Glutamatergic neuron (in vitro differentiated cells): ENCODE data around the gene RBM26. TPM values are rescaled to one million over a fixed set of nuclear protein-coding genes. Genes with fewer than 3 reads are reported as not detected.
A peak's percentile ranks its signal among the peaks of the same experiment; 100 is the strongest.

Experiments
- DNase-seq: peaks from one replicate; pipeline ENCODE4 v3.0.0; 2022
- H3K27ac Mint-ChIP-seq: one replicate; pipeline ENCODE4 v1.8.0; 2020; ENCODE audit warnings: mild to moderate bottlenecking, mixed read lengths, inconsistent platforms; ENCODE audit not compliant: unreplicated experiment
- H3K27me3 Mint-ChIP-seq: one replicate; pipeline ENCODE4 v1.8.0; 2020; ENCODE audit warnings: mild to moderate bottlenecking, moderate library complexity, mixed read lengths, inconsistent platforms; ENCODE audit not compliant: unreplicated experiment
- H3K36me3 Mint-ChIP-seq: one replicate; pipeline ENCODE4 v1.8.0; 2020; ENCODE audit warnings: mild to moderate bottlenecking, mixed read lengths, inconsistent platforms; ENCODE audit not compliant: unreplicated experiment
- H3K4me1 Mint-ChIP-seq: one replicate; pipeline ENCODE4 v1.8.0; 2020; ENCODE audit warnings: mild to moderate bottlenecking, low read depth, mixed read lengths, inconsistent platforms; ENCODE audit not compliant: unreplicated experiment
- H3K4me3 Mint-ChIP-seq: one replicate; pipeline ENCODE4 v1.8.0; 2020; ENCODE audit warnings: mild to moderate bottlenecking, mixed read lengths, inconsistent platforms; ENCODE audit not compliant: unreplicated experiment
- H3K9me3 Mint-ChIP-seq: one replicate; pipeline ENCODE4 v1.8.0; 2020; ENCODE audit warnings: mild to moderate bottlenecking, moderate library complexity, mixed read lengths, inconsistent platforms; ENCODE audit not compliant: unreplicated experiment
- total RNA-seq: library from RNA; stranded (reverse); fragmentation: NEBNext Ultra II Directional; extraction: Animal tissue kit (Norgen Biotek cat#: 25700); gene quantifications from one replicate; pipeline ENCODE4 v1.2.1, GENCODE V29; 2021; ENCODE audit not compliant: unreplicated experiment
- TF ChIP-seq, protein P1 (sequence below): fragments of 200-600 bp; sonication (generic); IDR thresholded peaks from one replicate; pipeline ENCODE4 v1.5.0; 2021; ENCODE audit not compliant: partially characterized antibody, unreplicated experiment

Gene RBM26
- total RNA-seq, 1 donor from 2014 or later: 51.4 TPM

DNA sequence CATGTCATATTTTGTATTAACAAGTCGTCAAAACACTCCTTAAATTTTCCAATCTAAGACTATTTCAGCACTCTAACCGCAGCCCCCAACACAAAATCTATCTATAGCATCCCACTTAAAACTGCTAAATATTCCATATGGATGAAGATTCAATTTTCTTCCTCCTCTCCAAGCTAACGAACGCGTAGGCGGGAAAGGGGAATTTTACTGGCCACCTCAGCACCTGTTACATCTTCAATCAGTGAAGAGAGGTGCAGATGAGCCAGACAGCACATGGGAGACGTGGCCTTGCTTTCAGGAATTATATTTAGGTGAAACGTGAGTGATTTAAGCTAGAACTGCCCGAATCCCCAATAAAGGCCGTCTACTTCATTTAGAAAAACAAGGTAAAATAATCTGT lies 1.1 kb downstream of the RBM26 start:
- H3K4me1 Mint-ChIP-seq: peaks cover 13% of the 10 kb centered on the region
- no peaks in the 10 kb centered on the region for H3K36me3 Mint-ChIP-seq
- H3K27ac Mint-ChIP-seq: no peak overlapping the region
- no peaks in the 10 kb centered on the region for H3K9me3 Mint-ChIP-seq
- peaks cover 2% of the 10 kb centered on the region for H3K27me3 Mint-ChIP-seq
- TF ChIP-seq, protein P1, sequence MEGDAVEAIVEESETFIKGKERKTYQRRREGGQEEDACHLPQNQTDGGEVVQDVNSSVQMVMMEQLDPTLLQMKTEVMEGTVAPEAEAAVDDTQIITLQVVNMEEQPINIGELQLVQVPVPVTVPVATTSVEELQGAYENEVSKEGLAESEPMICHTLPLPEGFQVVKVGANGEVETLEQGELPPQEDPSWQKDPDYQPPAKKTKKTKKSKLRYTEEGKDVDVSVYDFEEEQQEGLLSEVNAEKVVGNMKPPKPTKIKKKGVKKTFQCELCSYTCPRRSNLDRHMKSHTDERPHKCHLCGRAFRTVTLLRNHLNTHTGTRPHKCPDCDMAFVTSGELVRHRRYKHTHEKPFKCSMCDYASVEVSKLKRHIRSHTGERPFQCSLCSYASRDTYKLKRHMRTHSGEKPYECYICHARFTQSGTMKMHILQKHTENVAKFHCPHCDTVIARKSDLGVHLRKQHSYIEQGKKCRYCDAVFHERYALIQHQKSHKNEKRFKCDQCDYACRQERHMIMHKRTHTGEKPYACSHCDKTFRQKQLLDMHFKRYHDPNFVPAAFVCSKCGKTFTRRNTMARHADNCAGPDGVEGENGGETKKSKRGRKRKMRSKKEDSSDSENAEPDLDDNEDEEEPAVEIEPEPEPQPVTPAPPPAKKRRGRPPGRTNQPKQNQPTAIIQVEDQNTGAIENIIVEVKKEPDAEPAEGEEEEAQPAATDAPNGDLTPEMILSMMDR: no peak
- no peak overlapping the region for H3K4me3 Mint-ChIP-seq
- DNase-seq: no peak

DNA sequence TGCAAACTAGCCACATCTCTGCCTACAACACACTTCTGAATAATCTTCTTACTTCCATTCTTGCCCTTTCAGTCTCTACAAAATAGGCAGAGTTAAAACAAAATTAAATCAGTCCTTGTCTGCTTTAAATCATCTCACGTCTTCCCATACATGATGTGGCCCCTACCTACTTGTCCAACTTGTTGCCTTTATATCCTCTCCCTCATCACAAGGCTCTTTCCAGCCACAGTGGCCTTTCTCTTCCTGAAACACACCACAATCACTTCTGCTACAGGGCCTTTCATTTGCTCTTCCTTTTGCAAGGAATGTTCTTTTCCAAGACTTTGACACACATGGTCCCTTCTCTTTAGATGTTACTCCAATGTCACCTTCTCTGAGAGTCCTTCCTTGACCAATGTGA lies 1.7 kb downstream of the RBM26 start:
- Mint-ChIP-seq H3K9me3 (no peaks in the 10 kb centered on the region), H3K4me1 (peaks cover 13% of the 10 kb centered on the region), H3K4me3 (no peak overlapping the region), H3K27me3 (peaks cover 2% of the 10 kb centered on the region), H3K27ac (no peak overlapping the region), H3K36me3 (no peaks in the 10 kb centered on the region)
- no peak for DNase-seq
- TF ChIP-seq, protein P1: no peak

DNA sequence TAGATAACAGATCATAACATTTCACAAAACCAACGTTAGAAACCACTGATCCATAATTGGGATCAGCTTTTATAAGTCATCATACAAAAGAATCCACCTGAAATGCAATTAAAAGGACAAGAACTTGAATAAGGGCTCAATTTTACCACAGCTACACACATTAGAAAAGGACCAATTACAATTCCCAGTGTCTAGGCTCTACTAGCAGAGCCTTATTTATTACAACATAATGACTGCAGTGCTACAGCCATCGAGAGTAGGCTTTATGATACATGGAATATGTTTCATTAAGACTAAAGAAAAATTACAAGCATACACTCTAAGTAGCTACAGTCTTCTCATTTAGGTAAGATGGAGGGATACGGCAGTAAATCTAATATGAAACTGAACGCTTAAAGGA lies 2.9 kb downstream of the RBM26 start:
- peaks cover 2% of the 10 kb centered on the region for H3K27me3 Mint-ChIP-seq
- no peaks in the 10 kb centered on the region for H3K9me3 Mint-ChIP-seq
- H3K27ac Mint-ChIP-seq: no peak overlapping the region
- TF ChIP-seq, protein P1: no peak
- H3K36me3 Mint-ChIP-seq: no peaks in the 10 kb centered on the region
- no peak for DNase-seq
- H3K4me3 Mint-ChIP-seq: no peak overlapping the region
- H3K4me1 Mint-ChIP-seq: peaks cover 19% of the 10 kb centered on the region

DNA sequence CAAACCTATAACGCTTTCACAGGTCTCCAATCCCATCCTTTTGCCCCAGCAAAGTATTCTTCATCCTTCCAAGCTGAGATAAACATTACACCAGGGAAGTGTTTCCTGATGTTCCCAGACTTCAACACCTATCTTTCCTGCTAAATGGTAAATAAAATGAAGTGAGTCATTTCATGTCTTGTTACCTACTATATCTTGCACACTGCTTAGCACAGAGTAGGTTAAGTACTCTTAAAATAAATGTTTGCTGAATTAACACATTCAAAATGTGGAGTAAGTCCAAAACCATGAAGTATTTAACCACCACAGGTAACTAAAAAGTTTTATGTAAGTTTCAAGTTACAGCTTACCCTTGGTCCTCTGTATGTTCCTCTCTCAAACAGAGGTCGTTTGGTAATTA lies 3.4 kb downstream of the RBM26 start:
- peak overlapping the region; percentile 7 for H3K4me3 Mint-ChIP-seq
- DNase-seq: no peak
- peaks cover 2% of the 10 kb centered on the region for H3K27me3 Mint-ChIP-seq
- H3K27ac Mint-ChIP-seq: no peak overlapping the region
- no peaks in the 10 kb centered on the region for H3K9me3 Mint-ChIP-seq
- peaks cover 19% of the 10 kb centered on the region for H3K4me1 Mint-ChIP-seq
- no peaks in the 10 kb centered on the region for H3K36me3 Mint-ChIP-seq
- TF ChIP-seq, protein P1: no peak

DNA sequence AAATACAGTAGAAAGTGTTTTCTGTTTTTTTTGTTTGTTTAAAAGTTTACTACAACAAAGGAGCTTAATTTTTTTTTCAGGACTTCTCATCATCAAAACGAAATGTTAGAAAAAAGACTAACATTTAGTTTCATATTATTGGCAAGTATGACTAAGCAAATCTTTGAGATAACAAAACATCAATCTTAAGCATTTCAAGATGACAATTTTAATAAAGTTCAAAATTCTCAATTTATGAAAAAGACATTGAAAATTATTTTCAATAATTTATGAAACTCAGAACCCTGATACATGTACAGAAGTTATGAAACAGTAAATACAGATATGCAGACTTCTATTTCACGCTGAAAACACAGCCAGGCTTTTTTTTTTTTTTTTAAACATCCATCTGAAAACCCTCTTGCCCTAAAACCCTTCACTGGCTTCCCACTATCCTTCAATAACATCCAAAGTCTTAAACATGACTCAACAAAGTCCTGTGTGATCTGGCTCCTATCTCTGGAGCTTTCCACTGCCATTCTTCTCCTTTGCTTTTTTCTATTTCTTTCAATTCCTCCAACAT lies 3.9 kb downstream of the RBM26 start:
- Mint-ChIP-seq H3K36me3 (no peaks in the 10 kb centered on the region), H3K4me3 (peak overlapping the region; percentile 7), H3K27me3 (peaks cover under 1% of the 10 kb centered on the region), H3K9me3 (no peaks in the 10 kb centered on the region), H3K4me1 (peaks cover 19% of the 10 kb centered on the region), H3K27ac (no peak overlapping the region)
- no peak for DNase-seq
- TF ChIP-seq, protein P1: no peak
